GM10266 (cell line): ENCODE results near the gene TTLL11.

Experiments used
- DNase-seq: peaks from one replicate; pipeline ENCODE4 v3.0.0; 2012; ENCODE audit errors: extremely low spot score
- CTCF ChIP-seq: IDR thresholded peaks from 2 replicates; pipeline ENCODE4 v1.5.1; 2012; ENCODE audit warnings: mild to moderate bottlenecking, low read depth; ENCODE audit not compliant: control insufficient read depth, insufficient read depth; ENCODE audit errors: missing control alignments

TTLL11 gene

GRCh38 chr9:122087406-122088200 lies 5.5 kb downstream of the TTLL11 start:
- no peak for DNase-seq
- TF ChIP-seq CTCF, result no peak

- DNase-seq, result no peak
- TF ChIP-seq CTCF, result no peak
These were observed 6.2 kb downstream of the TTLL11 start for GRCh38 chr9:122086873-122087272.

- no peak for DNase-seq
- no peak for TF ChIP-seq CTCF
These were observed 7.8 kb downstream of the TTLL11 start for GRCh38 chr9:122085260-122085659.

- TF ChIP-seq CTCF, result no peak
- DNase-seq, result no peak
These were observed 9.0 kb downstream of the TTLL11 start for GRCh38 chr9:122084026-122084675.

- no peak for TF ChIP-seq CTCF
- DNase-seq, result no peak
These were observed 12.1 kb downstream of the TTLL11 start for GRCh38 chr9:122080986-122081385.

- no peak for TF ChIP-seq CTCF
These were observed 14.6 kb downstream of the TTLL11 start for GRCh38 chr9:122078557-122078956.

GRCh38 chr9:122076773-122077172 lies 16.3 kb downstream of the TTLL11 start:
- TF ChIP-seq CTCF, result no peak
- no peak for DNase-seq

More at GRCh38 chr9:122078557-122078956, 14.6 kb downstream of the TTLL11 start:
- no peak for DNase-seq
